Measurements from ENCODE around the gene CA10.

Gene CA10

GRCh38 chr17:51674579-51675255 is 483.8 kb downstream of the CA10 start:
- H3K36me3 ChIP-seq (ENCODE audit: control insufficient read depth, low read length), result no peaks in the 10 kb centered on the region
- no peak for TF ChIP-seq EZH2phosphoT487 (IDR thresholded peaks at IDR 0.05; ENCODE audit: borderline replicate concordance, low read length)
- no peak for TF ChIP-seq CTCF (IDR thresholded peaks at IDR 0.05; ENCODE audit: low read depth, low read length, poor library complexity, severe bottlenecking)
- H3K27me3 ChIP-seq (ENCODE audit: control insufficient read depth, low read length), result no peaks in the 10 kb centered on the region; the same call in 1 of the 2 replicates
- no peak overlapping the region for H3K27ac ChIP-seq (ENCODE audit: low read depth, low read length)
- H3K4me1 ChIP-seq (ENCODE audit: control insufficient read depth, low read length), result no peaks in the 10 kb centered on the region
- H3F3A ChIP-seq (ENCODE audit: control insufficient read depth, insufficient read depth), result no peaks in the 10 kb centered on the region
- H3K4me2 ChIP-seq (ENCODE audit: low read length), result no peak overlapping the region
- no peaks in the 10 kb centered on the region for H3K9me3 ChIP-seq (ENCODE audit: control insufficient read depth, insufficient read depth, low read length)
- H3K4me3 ChIP-seq (ENCODE audit: low read length), result no peak overlapping the region
- no peaks in the 10 kb centered on the region for H3K79me2 ChIP-seq (ENCODE audit: control insufficient read depth, low read length)
- no peaks in the 10 kb centered on the region for H3K9me2 ChIP-seq (replicated peaks; ENCODE audit: control insufficient read depth, low read length)
- H4K20me1 ChIP-seq (ENCODE audit: control insufficient read depth, insufficient read depth, low read depth, low read length), result no peaks in the 10 kb centered on the region

- TF ChIP-seq CTCF (IDR thresholded peaks at IDR 0.05; ENCODE audit: low read depth, low read length, poor library complexity, severe bottlenecking) (no peak), EZH2phosphoT487 (IDR thresholded peaks at IDR 0.05; ENCODE audit: borderline replicate concordance, low read length) (no peak)
Measured at GRCh38 chr17:51673070-51673469, 485.4 kb downstream of the CA10 start.

GRCh38 chr17:51672065-51672464 is 486.4 kb downstream of the CA10 start:
- no peak for TF ChIP-seq CTCF (IDR thresholded peaks at IDR 0.05; ENCODE audit: low read depth, low read length, poor library complexity, severe bottlenecking)
- no peak for TF ChIP-seq EZH2phosphoT487 (IDR thresholded peaks at IDR 0.05; ENCODE audit: borderline replicate concordance, low read length)
- H3K79me2 ChIP-seq (ENCODE audit: control insufficient read depth, low read length), result no peaks in the 10 kb centered on the region
- H3K27me3 ChIP-seq (ENCODE audit: control insufficient read depth, low read length), result no peaks in the 10 kb centered on the region; the same call in 1 of the 2 replicates
- H3K9me2 ChIP-seq (replicated peaks; ENCODE audit: control insufficient read depth, low read length), result no peaks in the 10 kb centered on the region
- no peaks in the 10 kb centered on the region for H3F3A ChIP-seq (ENCODE audit: control insufficient read depth, insufficient read depth)
- H3K4me3 ChIP-seq (ENCODE audit: low read length), result no peak overlapping the region
- no peaks in the 10 kb centered on the region for H4K20me1 ChIP-seq (ENCODE audit: control insufficient read depth, insufficient read depth, low read depth, low read length)
- no peaks in the 10 kb centered on the region for H3K9me3 ChIP-seq (ENCODE audit: control insufficient read depth, insufficient read depth, low read length)
- H3K4me2 ChIP-seq (ENCODE audit: low read length), result no peak overlapping the region
- H3K4me1 ChIP-seq (ENCODE audit: control insufficient read depth, low read length), result no peaks in the 10 kb centered on the region
- H3K27ac ChIP-seq (ENCODE audit: low read depth, low read length), result no peak overlapping the region
- H3K36me3 ChIP-seq (ENCODE audit: control insufficient read depth, low read length), result no peaks in the 10 kb centered on the region

More at GRCh38 chr17:51673070-51673469, 485.4 kb downstream of the CA10 start:
- H3K4me2 ChIP-seq (ENCODE audit: low read length), result no peak overlapping the region
- no peak overlapping the region for H3K4me3 ChIP-seq (ENCODE audit: low read length)
- H3K79me2 ChIP-seq (ENCODE audit: control insufficient read depth, low read length), result no peaks in the 10 kb centered on the region
- H4K20me1 ChIP-seq (ENCODE audit: control insufficient read depth, insufficient read depth, low read depth, low read length), result no peaks in the 10 kb centered on the region
- no peaks in the 10 kb centered on the region; the same call in 1 of the 2 replicates for H3K27me3 ChIP-seq (ENCODE audit: control insufficient read depth, low read length)
- no peaks in the 10 kb centered on the region for H3K9me3 ChIP-seq (ENCODE audit: control insufficient read depth, insufficient read depth, low read length)
- H3K4me1 ChIP-seq (ENCODE audit: control insufficient read depth, low read length), result no peaks in the 10 kb centered on the region
- H3F3A ChIP-seq (ENCODE audit: control insufficient read depth, insufficient read depth), result no peaks in the 10 kb centered on the region
- no peak overlapping the region for H3K27ac ChIP-seq (ENCODE audit: low read depth, low read length)
- H3K9me2 ChIP-seq (replicated peaks; ENCODE audit: control insufficient read depth, low read length), result no peaks in the 10 kb centered on the region
- no peaks in the 10 kb centered on the region for H3K36me3 ChIP-seq (ENCODE audit: control insufficient read depth, low read length)

All from DOHH2 (cell line).